ENCODE measurements around the gene TYK2. TPM values are rescaled to one million over a fixed set of nuclear protein-coding genes. Genes with fewer than 3 reads are reported as not detected.

TYK2 gene
- total RNA-seq, 1 experiment from 2014 or later = 118 TPM

- DNase-seq (ENCODE audit: low spot score) = no peak
- peaks cover 5% of the 10 kb centered on the region for H3K4me1 ChIP-seq (ENCODE audit: insufficient read depth, low read length, poor library complexity, severe bottlenecking)
- TF ChIP-seq, protein P1, sequence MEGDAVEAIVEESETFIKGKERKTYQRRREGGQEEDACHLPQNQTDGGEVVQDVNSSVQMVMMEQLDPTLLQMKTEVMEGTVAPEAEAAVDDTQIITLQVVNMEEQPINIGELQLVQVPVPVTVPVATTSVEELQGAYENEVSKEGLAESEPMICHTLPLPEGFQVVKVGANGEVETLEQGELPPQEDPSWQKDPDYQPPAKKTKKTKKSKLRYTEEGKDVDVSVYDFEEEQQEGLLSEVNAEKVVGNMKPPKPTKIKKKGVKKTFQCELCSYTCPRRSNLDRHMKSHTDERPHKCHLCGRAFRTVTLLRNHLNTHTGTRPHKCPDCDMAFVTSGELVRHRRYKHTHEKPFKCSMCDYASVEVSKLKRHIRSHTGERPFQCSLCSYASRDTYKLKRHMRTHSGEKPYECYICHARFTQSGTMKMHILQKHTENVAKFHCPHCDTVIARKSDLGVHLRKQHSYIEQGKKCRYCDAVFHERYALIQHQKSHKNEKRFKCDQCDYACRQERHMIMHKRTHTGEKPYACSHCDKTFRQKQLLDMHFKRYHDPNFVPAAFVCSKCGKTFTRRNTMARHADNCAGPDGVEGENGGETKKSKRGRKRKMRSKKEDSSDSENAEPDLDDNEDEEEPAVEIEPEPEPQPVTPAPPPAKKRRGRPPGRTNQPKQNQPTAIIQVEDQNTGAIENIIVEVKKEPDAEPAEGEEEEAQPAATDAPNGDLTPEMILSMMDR (conservative IDR thresholded peaks at IDR 0.05; ENCODE audit: low read depth, low read length) = no peak
- no peak for TF ChIP-seq EZH2 (IDR thresholded peaks at IDR 0.05; ENCODE audit: borderline replicate concordance, low read depth, low read length, poor library complexity, severe bottlenecking)
- H3K27ac ChIP-seq (ENCODE audit: low read depth, low read length, poor library complexity, severe bottlenecking) = no peak overlapping the region
- no TSS peak for BruUV-seq (replicated peaks)
- ChIA-PET CTCF (no interaction called here), POLR2A (ENCODE audit: low non-redundant PET) (interaction anchor here (0.5 to 0.6 kb wide), 2 partner anchors 18 to 1413 kb away, joined by 7 to 8 read pairs; no protein-coding TSS in a partner anchor)
- peaks cover 67% of the 10 kb centered on the region for H3K36me3 ChIP-seq (ENCODE audit: insufficient read depth, low read length, poor library complexity, severe bottlenecking)
- H3K27me3 ChIP-seq (replicated peaks; ENCODE audit: insufficient read depth, low read depth, low read length, poor library complexity) = no peaks in the 10 kb centered on the region
- intact Hi-C loops (cut with micrococcal nuclease; ENCODE audit: unreplicated experiment) = no loop called here
- H3K9me3 ChIP-seq (ENCODE audit: low read depth, low read length, poor library complexity, severe bottlenecking) = no peaks in the 10 kb centered on the region
- no peak overlapping the region for H3K4me3 ChIP-seq (ENCODE audit: low read depth, low read length, poor library complexity, severe bottlenecking)
Measured at GRCh38 chr19:10318807-10319682, 61.3 kb downstream of the TYK2 start.

DNA sequence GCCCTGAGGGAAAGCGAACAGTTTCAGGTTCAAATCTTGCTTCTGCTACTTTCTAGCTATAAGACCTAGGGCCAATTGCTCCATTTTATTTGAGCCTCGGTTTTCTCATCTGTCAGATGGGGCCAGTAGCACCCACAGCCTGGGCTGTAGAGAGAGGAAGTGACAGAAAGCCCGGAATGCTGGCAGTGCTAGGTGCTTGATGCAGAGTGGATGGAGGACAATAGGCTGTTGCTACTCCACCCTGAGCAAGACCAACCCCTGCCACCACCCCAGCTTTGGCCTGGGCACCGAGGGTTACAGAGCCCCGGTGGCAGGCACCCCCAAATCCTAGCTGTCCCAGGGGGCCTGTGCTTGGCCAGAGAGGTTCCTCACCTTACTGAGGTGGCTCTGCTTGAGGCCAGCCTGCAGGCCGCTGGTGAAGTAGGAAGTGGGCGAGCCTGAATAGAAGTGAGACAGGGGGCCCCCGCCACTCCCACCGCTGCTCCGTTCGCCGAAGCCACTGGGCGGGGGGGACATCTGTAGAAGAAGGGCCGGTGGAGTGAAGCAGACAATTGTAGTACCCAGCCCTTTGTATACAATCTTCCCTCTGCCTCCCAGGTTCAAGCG is 62.4 kb downstream of the TYK2 start:
- Histone ChIP-seq H3K27me3 (replicated peaks; ENCODE audit: insufficient read depth, low read depth, low read length, poor library complexity) (no peaks in the 10 kb centered on the region), H3K36me3 (ENCODE audit: insufficient read depth, low read length, poor library complexity, severe bottlenecking) (peaks cover 60% of the 10 kb centered on the region), H3K27ac (ENCODE audit: low read depth, low read length, poor library complexity, severe bottlenecking) (no peak overlapping the region), H3K9me3 (ENCODE audit: low read depth, low read length, poor library complexity, severe bottlenecking) (no peaks in the 10 kb centered on the region), H3K4me3 (ENCODE audit: low read depth, low read length, poor library complexity, severe bottlenecking) (no peak overlapping the region), H3K4me1 (ENCODE audit: insufficient read depth, low read length, poor library complexity, severe bottlenecking) (peaks cover 5% of the 10 kb centered on the region)
- DNase-seq (ENCODE audit: low spot score) = no peak
- ChIA-PET CTCF (no interaction called here), POLR2A (ENCODE audit: low non-redundant PET) (no interaction called here)
- intact Hi-C loops (cut with micrococcal nuclease; ENCODE audit: unreplicated experiment) = no loop called here
- BruUV-seq (replicated peaks) = no TSS peak
- TF ChIP-seq EZH2 (IDR thresholded peaks at IDR 0.05; ENCODE audit: borderline replicate concordance, low read depth, low read length, poor library complexity, severe bottlenecking) = no peak
- TF ChIP-seq, protein P1 (conservative IDR thresholded peaks at IDR 0.05; ENCODE audit: low read depth, low read length) = no peak

- ChIA-PET CTCF (no interaction called here), POLR2A (ENCODE audit: low non-redundant PET) (no interaction called here)
- TF ChIP-seq, protein P1 (conservative IDR thresholded peaks at IDR 0.05; ENCODE audit: low read depth, low read length) = no peak
- no peak for TF ChIP-seq EZH2 (IDR thresholded peaks at IDR 0.05; ENCODE audit: borderline replicate concordance, low read depth, low read length, poor library complexity, severe bottlenecking)
- BruUV-seq (replicated peaks) = no TSS peak
- intact Hi-C loops (cut with micrococcal nuclease; ENCODE audit: unreplicated experiment) = no loop called here
- no peak for DNase-seq (ENCODE audit: low spot score)
- H3K4me1 ChIP-seq (ENCODE audit: insufficient read depth, low read length, poor library complexity, severe bottlenecking) = peaks cover 5% of the 10 kb centered on the region
- H3K36me3 ChIP-seq (ENCODE audit: insufficient read depth, low read length, poor library complexity, severe bottlenecking) = peaks cover 53% of the 10 kb centered on the region
- no peaks in the 10 kb centered on the region for H3K27me3 ChIP-seq (replicated peaks; ENCODE audit: insufficient read depth, low read depth, low read length, poor library complexity)
- H3K4me3 ChIP-seq (ENCODE audit: low read depth, low read length, poor library complexity, severe bottlenecking) = no peak overlapping the region
- no peaks in the 10 kb centered on the region for H3K9me3 ChIP-seq (ENCODE audit: low read depth, low read length, poor library complexity, severe bottlenecking)
- H3K27ac ChIP-seq (ENCODE audit: low read depth, low read length, poor library complexity, severe bottlenecking) = no peak overlapping the region
Measured at GRCh38 chr19:10317045-10317856, 63.1 kb downstream of the TYK2 start.
